Endothelial cell of umbilical vein (primary cell): Measurements from ENCODE around the gene CHRM3. TPM values are rescaled to one million over a fixed set of nuclear protein-coding genes. Genes with fewer than 3 reads are reported as not detected.

Experiments used
- BruUV-seq: library from RNA; stranded (reverse); fragments of 400-500 nt; replicated peaks from 2 replicates; lab custom pipeline; 2021; lab: Mats Ljungman, UMichigan
- CTCF ChIA-PET: fragments of 300-600, 350-600 bp; sonication (Branson Sonifier 250); formaldehyde crosslinking; loops from one replicate; lab custom pipeline; 2021; ENCODE audit warnings: antibody characterized with exemption, inconsistent platforms; lab: Charles Lee
- POLR2A ChIA-PET: fragments of 300-600, 350-600 bp; sonication (Branson Sonifier 250); formaldehyde crosslinking; loops from one replicate; lab custom pipeline; 2021; ENCODE audit warnings: antibody characterized with exemption, inconsistent platforms; lab: Charles Lee
- DNase-seq: peaks from one replicate; pipeline ENCODE4 v3.0.0-alpha.2; 2011; ENCODE audit warnings: low read depth, low spot score
- FAIRE-seq: peaks from 2 replicates; lab custom pipeline; 2011; peaks lifted over from hg19 to GRCh38; lab: Jason Lieb, UNC
- H2AFZ ChIP-seq: 2 replicates; pipeline ENCODE4 v1.6.0; 2012; ENCODE audit warnings: low read depth, low read length, control low read depth, inconsistent platforms
- H3K27ac ChIP-seq: 2 replicates; pipeline ENCODE4 v1.5.1; 2011; ENCODE audit warnings: low read depth, mild to moderate bottlenecking, control low read depth, low read length, moderate library complexity; ENCODE audit not compliant: insufficient read depth
- H3K27me3 ChIP-seq, 2 experiments: 2 replicates each; pipeline versions ENCODE4 v1.6.0 to v1.6.1; 2011; ENCODE audit warnings: low read length in 2 of 2, mixed read lengths in 1 of 2; ENCODE audit not compliant: control insufficient read depth in 2 of 2, insufficient read depth in 2 of 2
- H3K36me3 ChIP-seq, 2 experiments: 2 replicates in 1 of 2; 3 replicates in 1 of 2; pipeline ENCODE4 v1.5.1; 2011; ENCODE audit warnings: low read length in 2 of 2, mild to moderate bottlenecking in 1 of 2, moderate library complexity in 1 of 2; ENCODE audit not compliant: control insufficient read depth in 2 of 2, insufficient read depth in 2 of 2; ENCODE audit errors: extremely low read depth in 1 of 2
- H3K4me1 ChIP-seq: 3 replicates; pipeline ENCODE4 v1.5.1; 2011; ENCODE audit warnings: mild to moderate bottlenecking, low read length; ENCODE audit not compliant: control insufficient read depth, insufficient read depth; ENCODE audit errors: extremely low read depth
- H3K4me2 ChIP-seq: 2 replicates; pipeline ENCODE4 v1.6.1; 2011; ENCODE audit warnings: low read length, control low read depth, mixed read lengths; ENCODE audit not compliant: insufficient read depth
- H3K4me3 ChIP-seq, 3 experiments: fragments of 200-600 bp in 1 of 3; sonication (generic), shearing (Covaris generic) in 1 of 3; replicated peaks in 1 of 3; 2 replicates each; pipeline ENCODE4 v1.5.1; 2011 to 2016; ENCODE audit warnings: control low read depth in 3 of 3, low read length in 3 of 3, mild to moderate bottlenecking in 2 of 3, inconsistent platforms in 1 of 3, low read depth in 1 of 3, moderate library complexity in 1 of 3; ENCODE audit not compliant: insufficient read depth in 1 of 3
- H3K79me2 ChIP-seq: 2 replicates; pipeline ENCODE4 v1.6.0; 2012; ENCODE audit warnings: low read length, inconsistent platforms; ENCODE audit not compliant: control insufficient read depth, insufficient read depth
- H3K9ac ChIP-seq: replicated peaks from 2 replicates; pipeline ENCODE3; 2011; ENCODE audit warnings: low read length, control low read depth; ENCODE audit not compliant: insufficient read depth; ENCODE audit errors: extremely low read depth
- H3K9me1 ChIP-seq: replicated peaks from 3 replicates; pipeline ENCODE4 v1.6.0; 2011; ENCODE audit warnings: mild to moderate bottlenecking, low read length; ENCODE audit not compliant: control insufficient read depth, insufficient read depth; ENCODE audit errors: extremely low read depth
- H3K9me3 ChIP-seq: replicated peaks from 2 replicates; pipeline ENCODE4 v1.5.1; 2012; ENCODE audit warnings: low read length, inconsistent platforms; ENCODE audit not compliant: control insufficient read depth, insufficient read depth
- H4K20me1 ChIP-seq: replicated peaks from 2 replicates; pipeline ENCODE3; 2011; ENCODE audit warnings: mild to moderate bottlenecking, low read length; ENCODE audit not compliant: control insufficient read depth, insufficient read depth; ENCODE audit errors: extremely low read depth
- EZH2 ChIP-seq: IDR thresholded peaks from 2 replicates; pipeline ENCODE4 v1.6.1; 2012; ENCODE audit warnings: borderline replicate concordance, low read depth, mild to moderate bottlenecking, moderate library complexity, low read length, inconsistent platforms; ENCODE audit not compliant: severe bottlenecking
- FOS ChIP-seq: IDR thresholded peaks from 2 replicates; pipeline ENCODE4 v1.6.1; 2011; ENCODE audit warnings: mild to moderate bottlenecking, low read length, moderate library complexity, borderline replicate concordance; ENCODE audit not compliant: insufficient read depth
- GATA2 ChIP-seq: IDR thresholded peaks from 2 replicates; pipeline ENCODE4 v1.7.0; 2011; ENCODE audit warnings: low read depth, mild to moderate bottlenecking, moderate library complexity, mixed read lengths, low read length; ENCODE audit not compliant: insufficient read length, insufficient read depth
- JUN ChIP-seq: IDR thresholded peaks from 2 replicates; pipeline ENCODE4 v1.6.1; 2011; ENCODE audit warnings: borderline replicate concordance, low read depth; ENCODE audit not compliant: insufficient read length, insufficient read depth
- MAX ChIP-seq: IDR thresholded peaks from 2 replicates; pipeline ENCODE4 v1.6.1; 2011; ENCODE audit not compliant: insufficient read depth, insufficient read length
- MYC ChIP-seq: IDR thresholded peaks from one replicate; pipeline ENCODE4 v1.6.1; 2011; ENCODE audit warnings: mild to moderate bottlenecking, low read depth, low read length
- POLR2A ChIP-seq: IDR thresholded peaks from 2 replicates; pipeline ENCODE4 v1.6.1; 2012; ENCODE audit warnings: low read depth, mild to moderate bottlenecking, control low read depth, low read length
- POLR2AphosphoS5 ChIP-seq: IDR thresholded peaks from 2 replicates; pipeline ENCODE4 v1.6.1; 2012; ENCODE audit warnings: low read depth, mild to moderate bottlenecking, control low read depth, low read length, moderate library complexity; ENCODE audit not compliant: insufficient read depth
- dilution Hi-C: fragments of 300-500 bp; cut with MboI; formaldehyde crosslinking; loops from one replicate; pipeline ENCODE4 v1.15.0; 2019; ENCODE audit warnings: low sequenced_read_pairs; ENCODE audit not compliant: extremely low pct_ligation_motif_present
- intact Hi-C: fragments of 100-400 bp; cut with micrococcal nuclease; formaldehyde crosslinking; loops from one replicate; pipeline ENCODE4 v1.10.0; 2022
- polyA plus RNA-seq, 4 experiments: library from polyadenylated mRNA; depleted of rRNA in 3 of 4; stranded (reverse) in 3 of 4; unstranded in 1 of 4; fragments of >200 nt; gene quantifications; 2 replicates each; pipeline versions ENCODE4 v1.2.1 to v1.2.3, GENCODE V29; 2011 to 2012; ENCODE audit warnings: missing spikeins in 1 of 4
- total RNA-seq: library from RNA; stranded (reverse); gene quantifications from 2 replicates; pipeline ENCODE4 v1.2.3, GENCODE V29; 2021
- TF ChIP-seq, protein P1 (sequence below), 2 donors: IDR thresholded peaks; 1 replicate in 1 of 2; 2 replicates in 1 of 2; pipeline ENCODE4 v1.5.1; 2011; ENCODE audit warnings: low read length in 2 of 2, mild to moderate bottlenecking in 2 of 2, moderate library complexity in 2 of 2, control low read depth in 1 of 2, inconsistent platforms in 1 of 2, low read depth in 1 of 2; ENCODE audit not compliant: insufficient read depth in 1 of 2; ENCODE audit errors: extremely low read depth in 1 of 2

Gene CHRM3
- total and polyA plus RNA-seq, 2 donors (not counting 3 experiments of a cell fraction or from before 2014, with no cell fraction given) = not detected

DNA sequence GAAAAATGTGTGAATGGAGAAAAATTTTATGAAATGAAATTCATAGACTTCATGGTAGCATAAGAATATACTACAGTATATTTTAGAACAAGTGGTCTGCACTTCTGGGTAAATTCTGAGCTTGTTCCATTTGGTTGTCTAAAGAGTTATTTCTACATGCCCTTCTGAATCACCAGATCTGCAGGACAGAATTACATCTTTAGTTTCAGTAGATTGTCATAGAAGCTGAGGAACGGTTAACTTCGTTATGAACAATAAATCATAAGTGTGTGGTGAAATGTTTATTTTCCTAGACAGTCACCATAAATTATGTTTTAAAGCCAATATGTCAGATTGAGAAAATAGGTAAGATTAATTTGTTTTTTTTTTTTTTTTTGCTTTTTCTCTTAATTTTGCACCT, 30.9 kb downstream of the CHRM3 start:
- intact Hi-C loops = no loop called here
- dilution Hi-C loops = no loop called here
- TF ChIP-seq FOS (no peak), POLR2A (no peak), MYC (no peak), POLR2AphosphoS5 (no peak)
- Histone ChIP-seq H3K9me3 (peaks cover 3% of the 10 kb centered on the region), H3K9ac (no peak overlapping the region), H3K27me3 (no peaks in the 10 kb centered on the region), H3K4me1 (no peaks in the 10 kb centered on the region), H2AFZ (no peak overlapping the region), H3K36me3 (no peaks in the 10 kb centered on the region), H3K4me2 (no peak overlapping the region), H3K4me3 (no peak overlapping the region), H3K79me2 (no peaks in the 10 kb centered on the region), H3K9me1 (no peaks in the 10 kb centered on the region), H4K20me1 (no peaks in the 10 kb centered on the region), H3K27ac (no peak overlapping the region)
- no peak for DNase-seq
- no TSS peak for BruUV-seq
- ChIA-PET POLR2A (interaction anchor here (0.7 kb wide), 1 partner anchor 427 kb away, joined by 7 read pairs; no protein-coding TSS in a partner anchor), CTCF (no interaction called here)
- no peak for FAIRE-seq

DNA sequence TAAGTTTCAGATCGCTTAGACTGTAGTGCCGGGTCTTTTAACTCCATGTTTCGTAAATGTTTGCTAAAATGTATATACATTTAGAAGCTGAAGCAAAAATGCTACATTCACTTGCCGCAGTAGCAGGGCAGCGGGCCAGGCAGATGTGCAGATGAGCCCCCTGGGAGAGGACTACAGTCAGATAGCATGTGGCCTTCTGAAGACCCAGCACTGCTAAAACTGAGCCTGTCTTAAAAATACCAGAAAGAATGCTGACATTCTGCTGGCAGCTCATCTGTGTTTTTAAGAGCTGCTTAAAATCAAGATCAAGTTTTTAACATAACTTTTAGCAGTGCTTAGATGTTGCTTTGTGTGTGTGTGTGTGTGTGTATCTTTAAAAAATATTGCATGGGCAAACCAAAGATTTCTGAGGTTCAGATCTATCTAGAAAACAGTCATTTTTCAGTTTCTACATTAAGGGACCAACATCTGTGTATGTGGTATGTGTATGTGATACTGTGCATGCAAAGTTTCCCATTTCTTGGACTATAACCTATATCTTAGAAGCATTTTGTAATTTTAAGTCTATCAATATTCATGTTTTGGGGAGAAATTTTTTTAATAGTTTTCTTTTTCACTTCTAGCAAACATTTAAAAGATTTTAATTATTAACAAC, 31.7 kb downstream of the CHRM3 start:
- DNase-seq (no peak), FAIRE-seq (no peak)
- Histone ChIP-seq H3K36me3 (no peaks in the 10 kb centered on the region), H4K20me1 (no peaks in the 10 kb centered on the region), H3K27ac (no peak overlapping the region), H3K4me1 (no peaks in the 10 kb centered on the region), H3K79me2 (no peaks in the 10 kb centered on the region), H3K27me3 (no peaks in the 10 kb centered on the region), H3K4me3 (no peak overlapping the region), H3K9ac (no peak overlapping the region), H3K9me1 (no peaks in the 10 kb centered on the region), H2AFZ (no peak overlapping the region), H3K9me3 (peaks cover 3% of the 10 kb centered on the region), H3K4me2 (no peak overlapping the region)
- no TSS peak for BruUV-seq
- ChIA-PET CTCF (no interaction called here), POLR2A (no interaction called here)
- intact Hi-C loops (no loop called here), dilution Hi-C loops (no loop called here)
- no peak for TF ChIP-seq POLR2AphosphoS5
- no peak for TF ChIP-seq FOS
- no peak for TF ChIP-seq POLR2A
- TF ChIP-seq EZH2 = no peak
- no peak for TF ChIP-seq MAX
- TF ChIP-seq, protein P1, sequence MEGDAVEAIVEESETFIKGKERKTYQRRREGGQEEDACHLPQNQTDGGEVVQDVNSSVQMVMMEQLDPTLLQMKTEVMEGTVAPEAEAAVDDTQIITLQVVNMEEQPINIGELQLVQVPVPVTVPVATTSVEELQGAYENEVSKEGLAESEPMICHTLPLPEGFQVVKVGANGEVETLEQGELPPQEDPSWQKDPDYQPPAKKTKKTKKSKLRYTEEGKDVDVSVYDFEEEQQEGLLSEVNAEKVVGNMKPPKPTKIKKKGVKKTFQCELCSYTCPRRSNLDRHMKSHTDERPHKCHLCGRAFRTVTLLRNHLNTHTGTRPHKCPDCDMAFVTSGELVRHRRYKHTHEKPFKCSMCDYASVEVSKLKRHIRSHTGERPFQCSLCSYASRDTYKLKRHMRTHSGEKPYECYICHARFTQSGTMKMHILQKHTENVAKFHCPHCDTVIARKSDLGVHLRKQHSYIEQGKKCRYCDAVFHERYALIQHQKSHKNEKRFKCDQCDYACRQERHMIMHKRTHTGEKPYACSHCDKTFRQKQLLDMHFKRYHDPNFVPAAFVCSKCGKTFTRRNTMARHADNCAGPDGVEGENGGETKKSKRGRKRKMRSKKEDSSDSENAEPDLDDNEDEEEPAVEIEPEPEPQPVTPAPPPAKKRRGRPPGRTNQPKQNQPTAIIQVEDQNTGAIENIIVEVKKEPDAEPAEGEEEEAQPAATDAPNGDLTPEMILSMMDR (IDR thresholded peaks at IDR 0.05; ENCODE audit: extremely low read depth in 1 of 2, insufficient read depth in 1 of 2, low read depth in 1 of 2, low read length in 2 of 2) = no peak
- no peak for TF ChIP-seq MYC
- TF ChIP-seq JUN = no peak
- no peak for TF ChIP-seq GATA2
